ENCODE results near the gene VPS8.

DNA sequence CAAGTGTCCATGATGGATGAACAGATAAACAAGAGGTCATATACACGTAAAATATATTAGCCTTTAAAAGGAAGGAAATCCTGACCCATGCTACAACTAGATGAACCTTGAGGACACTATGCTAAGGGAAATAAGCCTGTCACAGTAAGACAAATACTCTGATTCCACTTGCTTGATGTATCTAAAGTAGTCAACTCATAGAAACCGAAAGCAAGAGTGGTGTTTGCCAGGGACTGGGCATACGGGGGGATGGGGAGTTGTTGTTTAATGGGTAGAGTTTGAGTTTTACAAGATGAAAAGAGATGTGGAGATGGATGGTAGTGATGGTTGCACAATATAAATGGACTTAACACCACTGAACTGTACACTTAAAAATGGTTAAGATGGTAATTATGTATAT, 275.5 kb downstream of the VPS8 start:
- TF ChIP-seq, protein P1, sequence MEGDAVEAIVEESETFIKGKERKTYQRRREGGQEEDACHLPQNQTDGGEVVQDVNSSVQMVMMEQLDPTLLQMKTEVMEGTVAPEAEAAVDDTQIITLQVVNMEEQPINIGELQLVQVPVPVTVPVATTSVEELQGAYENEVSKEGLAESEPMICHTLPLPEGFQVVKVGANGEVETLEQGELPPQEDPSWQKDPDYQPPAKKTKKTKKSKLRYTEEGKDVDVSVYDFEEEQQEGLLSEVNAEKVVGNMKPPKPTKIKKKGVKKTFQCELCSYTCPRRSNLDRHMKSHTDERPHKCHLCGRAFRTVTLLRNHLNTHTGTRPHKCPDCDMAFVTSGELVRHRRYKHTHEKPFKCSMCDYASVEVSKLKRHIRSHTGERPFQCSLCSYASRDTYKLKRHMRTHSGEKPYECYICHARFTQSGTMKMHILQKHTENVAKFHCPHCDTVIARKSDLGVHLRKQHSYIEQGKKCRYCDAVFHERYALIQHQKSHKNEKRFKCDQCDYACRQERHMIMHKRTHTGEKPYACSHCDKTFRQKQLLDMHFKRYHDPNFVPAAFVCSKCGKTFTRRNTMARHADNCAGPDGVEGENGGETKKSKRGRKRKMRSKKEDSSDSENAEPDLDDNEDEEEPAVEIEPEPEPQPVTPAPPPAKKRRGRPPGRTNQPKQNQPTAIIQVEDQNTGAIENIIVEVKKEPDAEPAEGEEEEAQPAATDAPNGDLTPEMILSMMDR (IDR thresholded peaks at IDR 0.05) = no peak
- TF ChIP-seq POLR2AphosphoS5 (IDR thresholded peaks at IDR 0.05; ENCODE audit: low read depth, low read length) (no peak), TCF7L2 (IDR thresholded peaks at IDR 0.05; ENCODE audit: low read depth, low read length) (no peak)

Measured in Panc1 (cell line).